GM12801 (cell line): ENCODE results near the gene F9.

Experiments
- CTCF ChIP-seq: IDR thresholded peaks from one replicate; pipeline ENCODE4 v1.5.1; 2011; ENCODE audit warnings: control low read depth; ENCODE audit not compliant: insufficient read length; ENCODE audit errors: extremely low read depth

The F9 gene

GRCh38 chrX:139559383-139560042 lies 29.0 kb downstream of the F9 start:
- TF ChIP-seq CTCF, result no peak

- TF ChIP-seq CTCF, result no peak
These were observed 29.7 kb downstream of the F9 start for GRCh38 chrX:139560221-139560620.

DNA sequence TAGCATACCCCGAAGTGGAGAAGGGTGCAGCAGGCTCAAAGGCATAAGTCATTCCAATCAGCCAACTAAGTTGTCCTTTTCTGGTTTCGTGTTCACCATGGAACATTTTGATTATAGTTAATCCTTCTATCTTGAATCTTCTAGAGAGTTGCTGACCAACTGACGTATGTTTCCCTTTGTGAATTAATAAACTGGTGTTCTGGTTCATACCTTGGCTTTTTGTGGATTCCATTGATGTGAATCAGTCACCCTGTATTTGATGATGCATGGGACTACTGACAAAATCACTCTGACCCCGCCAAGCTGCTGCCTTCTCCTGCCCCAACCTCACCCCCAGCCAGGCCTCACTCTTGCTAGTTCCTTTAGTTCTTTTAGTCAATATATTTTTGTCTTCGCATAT lies 32.7 kb downstream of the F9 start:
- no peak for TF ChIP-seq CTCF

DNA sequence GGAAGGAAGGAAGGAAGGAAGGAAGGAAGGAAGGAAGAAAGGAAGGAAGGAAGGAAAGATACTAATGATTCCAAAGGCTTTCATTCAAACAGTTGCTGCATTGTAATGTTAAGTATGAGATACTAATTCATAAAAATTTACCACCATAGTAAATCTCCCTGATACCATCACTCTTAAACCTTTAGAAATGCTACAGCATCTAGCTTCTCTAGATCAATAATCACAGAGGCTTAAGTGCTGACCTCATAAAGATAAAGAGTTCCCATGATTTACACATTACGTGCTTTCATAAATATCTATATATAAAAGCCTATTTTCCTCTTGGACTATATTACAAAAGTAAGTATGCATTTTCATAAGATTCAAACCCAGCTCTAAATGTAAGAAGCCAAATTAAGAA lies 36.4 kb downstream of the F9 start:
- no peak for TF ChIP-seq CTCF

DNA sequence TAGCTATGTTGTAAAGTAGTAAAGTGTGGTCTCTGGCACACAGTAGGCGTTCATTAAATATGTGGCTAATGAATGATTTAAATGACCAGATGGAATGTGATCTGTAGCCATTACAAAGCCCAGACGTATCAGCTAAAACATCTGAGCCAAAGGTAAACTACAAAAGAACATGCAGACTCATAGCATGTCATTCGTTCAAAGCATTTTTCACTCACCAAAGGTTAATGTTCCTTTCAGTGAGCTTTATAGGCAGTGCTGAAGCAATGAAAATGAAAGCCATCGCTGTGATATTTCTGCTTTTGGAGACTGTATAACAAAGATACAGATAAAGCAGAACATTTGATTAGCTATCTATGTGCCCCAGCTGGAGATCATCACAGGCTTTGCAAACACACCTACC lies 50.5 kb downstream of the F9 start:
- TF ChIP-seq CTCF, result no peak

GRCh38 chrX:139585613-139586012 lies 55.1 kb downstream of the F9 start:
- TF ChIP-seq CTCF, result no peak

- TF ChIP-seq CTCF, result no peak
These were observed 65.5 kb downstream of the F9 start for GRCh38 chrX:139596068-139596467.
